Bone marrow (tissue), 2 donors: ENCODE data around the gene EML1.

Experiments used
- DNase-seq, 2 donors: peaks; one replicate each; lab custom pipeline; 2025; lab: John Stamatoyannopoulos, UW

EML1 gene

DNA sequence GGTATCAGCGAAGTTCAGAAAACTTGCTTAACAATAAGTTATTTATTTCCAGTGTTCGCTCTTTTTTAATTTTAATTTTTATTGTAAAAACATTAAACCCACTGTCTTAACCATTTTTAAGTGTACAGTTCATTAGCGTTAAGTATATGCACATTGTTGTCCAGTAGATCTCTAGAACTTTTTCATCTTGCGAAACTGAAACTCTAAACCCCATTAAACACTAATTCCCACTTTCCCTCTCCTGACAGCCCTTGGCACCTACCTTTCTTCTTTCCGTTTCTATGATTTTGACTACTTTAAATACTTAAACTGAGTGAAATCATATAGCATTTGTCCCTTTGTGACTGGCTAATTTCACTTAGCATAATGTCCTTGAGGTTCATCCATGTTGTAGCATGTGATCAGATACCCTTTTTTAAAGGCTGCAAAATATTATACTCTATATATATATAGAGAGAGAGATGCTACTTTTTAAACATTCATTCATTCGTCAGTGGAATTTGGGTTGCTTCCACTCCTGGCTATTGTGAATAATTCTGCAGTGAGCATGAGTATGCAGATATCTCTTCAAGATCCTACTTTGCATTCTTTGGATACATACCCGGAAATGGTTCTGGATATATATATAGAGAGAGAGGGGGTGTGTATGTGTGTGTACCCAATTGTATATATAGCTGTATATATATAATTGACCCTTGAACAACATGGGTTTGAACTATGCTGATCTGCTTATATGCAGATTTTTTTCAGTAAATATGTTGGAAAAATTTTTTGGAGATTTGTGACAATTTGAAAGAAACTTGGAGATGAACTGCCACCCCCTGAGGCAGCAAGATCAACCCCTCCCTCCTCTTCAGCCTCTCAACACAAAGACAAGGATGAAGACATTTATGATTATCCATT, 197.3 kb downstream of the EML1 start:
- DNase-seq, result no peak

DNA sequence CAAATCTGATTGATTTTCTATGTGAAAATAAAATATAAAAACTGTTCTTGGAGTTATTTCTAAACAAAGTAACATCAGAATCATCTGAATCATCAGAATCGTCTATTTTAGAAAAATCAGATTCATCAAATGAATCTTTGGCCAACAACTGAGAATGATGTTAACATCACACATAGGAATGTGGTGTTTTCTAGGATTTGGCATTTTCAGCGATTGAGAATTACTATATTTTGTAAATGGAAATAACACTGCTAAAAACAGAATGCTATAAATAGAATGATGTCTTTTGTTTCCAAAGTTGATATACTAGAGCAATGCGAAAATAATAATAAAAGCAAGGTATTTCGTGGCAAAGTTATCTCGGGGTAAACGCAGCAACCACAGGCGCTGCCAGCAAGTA, 198.1 kb downstream of the EML1 start:
- no peak for DNase-seq
